ENCODE measurements around the gene C2CD3. TPM values are rescaled to one million over a fixed set of nuclear protein-coding genes. Genes with fewer than 3 reads are reported as not detected.

C2CD3 gene
- total RNA-seq, 1 experiment from 2014 or later = 22.0 TPM

DNA sequence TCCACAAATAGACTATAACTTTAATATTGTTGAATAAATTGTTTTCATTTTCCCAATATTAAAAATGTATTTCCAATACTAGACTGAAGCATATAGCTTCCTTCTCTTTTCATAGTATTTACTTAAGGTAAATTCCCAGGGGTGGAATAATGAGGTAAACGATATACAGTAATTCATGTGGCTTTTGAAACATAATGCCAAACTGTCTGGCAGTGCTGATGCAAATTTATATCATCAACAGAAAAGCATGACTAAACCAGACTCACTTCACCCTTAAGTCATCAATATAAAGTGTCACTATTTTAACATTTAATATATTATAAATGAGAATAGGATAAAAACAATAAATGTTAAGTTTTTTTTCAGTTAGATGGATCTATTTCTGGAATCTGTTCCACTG lies 13.6 kb downstream of the C2CD3 start:
- Histone ChIP-seq H3K18ac (ENCODE audit: insufficient read length, low read depth, low read length) (no peak overlapping the region), H3K9me3 (ENCODE audit: control insufficient read depth, low read depth, low read length) (no peaks in the 10 kb centered on the region), H3K9ac (ENCODE audit: extremely low read depth, insufficient read length, low read length) (no peak overlapping the region), H2AFZ (ENCODE audit: low read length) (no peak overlapping the region), H2BK12ac (ENCODE audit: insufficient read length, low read depth, low read length) (no peak overlapping the region), H4K20me1 (ENCODE audit: control insufficient read depth, insufficient read depth, insufficient read length) (no peaks in the 10 kb centered on the region), H3K23ac (ENCODE audit: insufficient read length, low read depth, low read length) (no peak overlapping the region), H3K4me1 (ENCODE audit: insufficient read depth, low read length) (no peaks in the 10 kb centered on the region), H3K79me1 (ENCODE audit: insufficient read depth, low read depth, low read length, poor library complexity, severe bottlenecking) (no peaks in the 10 kb centered on the region), H4K8ac (replicated peaks; ENCODE audit: insufficient read length, low read depth, low read length) (no peak overlapping the region), H3K14ac (ENCODE audit: insufficient read depth, low read length) (no peak overlapping the region), H3K27me3 (ENCODE audit: insufficient read depth, low read length) (no peaks in the 10 kb centered on the region), H2BK120ac (ENCODE audit: low read depth, low read length, poor library complexity, severe bottlenecking) (no peak overlapping the region), H2BK5ac (ENCODE audit: insufficient read length, low read length) (no peak overlapping the region), H2BK20ac (ENCODE audit: low read depth, low read length, poor library complexity, severe bottlenecking) (no peak overlapping the region), H3K79me2 (ENCODE audit: insufficient read depth, low read length) (peaks cover 1% of the 10 kb centered on the region; the same call in 1 of the 2 replicates), H4K91ac (ENCODE audit: insufficient read length, low read depth, low read length) (no peak overlapping the region), H2BK15ac (ENCODE audit: low read depth, low read length) (no peak overlapping the region), H3K27ac (ENCODE audit: insufficient read length, low read depth, low read length) (no peak overlapping the region), H4K5ac (ENCODE audit: insufficient read length, low read depth, low read length) (no peak overlapping the region), H3K4ac (ENCODE audit: low read depth, low read length) (no peak overlapping the region), H3K4me2 (ENCODE audit: insufficient read depth, insufficient read length, low read length) (no peak overlapping the region), H3T11ph (ENCODE audit: low read length) (no peak overlapping the region), H3K56ac (ENCODE audit: insufficient read length, low read depth, low read length) (no peak overlapping the region), H2AK5ac (ENCODE audit: insufficient read length, low read length) (no peak overlapping the region), H3K23me2 (ENCODE audit: insufficient read length, low read depth, low read length, poor library complexity, severe bottlenecking) (no peaks in the 10 kb centered on the region)
- DNase-seq = no peak
- Mint-ChIP-seq H3K27me3 (ENCODE audit: low read depth) (no peaks in the 10 kb centered on the region), H3K36me3 (ENCODE audit: insufficient read depth in 1 of 3, low read depth in 3 of 3) (peaks cover 6 to 12% (median 7%) of the 10 kb centered on the region in 3 experiments; a peak in 6 of 7 replicates), H3K4me3 (no peak overlapping the region), H3K27ac (no peak overlapping the region), H3K9me3 (no peaks in the 10 kb centered on the region), H3K4me1 (no peaks in the 10 kb centered on the region)
- no CpG with 5 or more reads among the region's 1 CpG for WGBS (ENCODE audit: extremely low coverage, insufficient read length, low lambda C conversion rate)
- TF ChIP-seq, protein P1, sequence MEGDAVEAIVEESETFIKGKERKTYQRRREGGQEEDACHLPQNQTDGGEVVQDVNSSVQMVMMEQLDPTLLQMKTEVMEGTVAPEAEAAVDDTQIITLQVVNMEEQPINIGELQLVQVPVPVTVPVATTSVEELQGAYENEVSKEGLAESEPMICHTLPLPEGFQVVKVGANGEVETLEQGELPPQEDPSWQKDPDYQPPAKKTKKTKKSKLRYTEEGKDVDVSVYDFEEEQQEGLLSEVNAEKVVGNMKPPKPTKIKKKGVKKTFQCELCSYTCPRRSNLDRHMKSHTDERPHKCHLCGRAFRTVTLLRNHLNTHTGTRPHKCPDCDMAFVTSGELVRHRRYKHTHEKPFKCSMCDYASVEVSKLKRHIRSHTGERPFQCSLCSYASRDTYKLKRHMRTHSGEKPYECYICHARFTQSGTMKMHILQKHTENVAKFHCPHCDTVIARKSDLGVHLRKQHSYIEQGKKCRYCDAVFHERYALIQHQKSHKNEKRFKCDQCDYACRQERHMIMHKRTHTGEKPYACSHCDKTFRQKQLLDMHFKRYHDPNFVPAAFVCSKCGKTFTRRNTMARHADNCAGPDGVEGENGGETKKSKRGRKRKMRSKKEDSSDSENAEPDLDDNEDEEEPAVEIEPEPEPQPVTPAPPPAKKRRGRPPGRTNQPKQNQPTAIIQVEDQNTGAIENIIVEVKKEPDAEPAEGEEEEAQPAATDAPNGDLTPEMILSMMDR (conservative IDR thresholded peaks at IDR 0.05) = no peak

All from H9 (cell line).